MM.1S (cell line): ENCODE data around the gene ATAD3B.
"Not testable (repeated sequence)": the region's sequence is repeated elsewhere in the genome, so short reads cannot be mapped to it uniquely, and the experiment has no call there.

ENCODE experiments used
- DNase-seq: peaks from one replicate; pipeline ENCODE4 v3.0.0-alpha.2; 2015
- H2AFZ ChIP-seq: fragments of 300-600 bp; sonication (generic); 2 replicates; pipeline ENCODE4 v1.6.0; 2016; ENCODE audit warnings: antibody characterized with exemption, low read length
- H3F3A ChIP-seq: fragments of 300-600 bp; sonication (generic); 2 replicates; pipeline ENCODE4 v1.6.1; 2016; ENCODE audit warnings: mild to moderate bottlenecking, antibody characterized with exemption, low read length, moderate library complexity, mixed read lengths; ENCODE audit not compliant: insufficient read depth
- H3K27ac ChIP-seq: fragments of 300-600 bp; sonication (generic); 2 replicates; pipeline ENCODE4 v1.5.1; 2016; ENCODE audit warnings: mild to moderate bottlenecking, low read length
- H3K27me3 ChIP-seq: fragments of 300-600 bp; sonication (generic); replicated peaks from 2 replicates; pipeline ENCODE4 v1.6.0; 2016; ENCODE audit warnings: low read length; ENCODE audit not compliant: insufficient read depth
- H3K36me3 ChIP-seq: fragments of 300-600 bp; sonication (generic); replicated peaks from 2 replicates; pipeline ENCODE4 v1.6.1; 2016; ENCODE audit warnings: mild to moderate bottlenecking, low read length, mixed read lengths; ENCODE audit not compliant: insufficient read depth
- H3K4me1 ChIP-seq: fragments of 300-600 bp; sonication (generic); 2 replicates; pipeline ENCODE4 v1.6.1; 2016; ENCODE audit warnings: low read length, mixed read lengths
- H3K4me2 ChIP-seq: fragments of 300-600 bp; sonication (generic); 2 replicates; pipeline ENCODE4 v1.6.0; 2016; ENCODE audit warnings: low read depth, low read length
- H3K4me3 ChIP-seq: fragments of 300-600 bp; sonication (generic); 2 replicates; pipeline ENCODE4 v1.5.1; 2016; ENCODE audit warnings: low read length, mixed read lengths
- H3K79me2 ChIP-seq: fragments of 300-600 bp; sonication (generic); 2 replicates; pipeline ENCODE4 v1.6.1; 2016; ENCODE audit warnings: mixed run types, low read length, mixed read lengths
- H3K9ac ChIP-seq: fragments of 300-600 bp; sonication (generic); 2 replicates; pipeline ENCODE4 v1.6.1; 2016; ENCODE audit warnings: low read length, mixed read lengths
- H3K9me2 ChIP-seq: fragments of 300-600 bp; sonication (generic); replicated peaks from 2 replicates; pipeline ENCODE4 v1.6.1; 2016; ENCODE audit warnings: mild to moderate bottlenecking, low read length, mixed read lengths; ENCODE audit not compliant: insufficient read depth
- H3K9me3 ChIP-seq: fragments of 300-600 bp; sonication (generic); replicated peaks from 2 replicates; pipeline ENCODE4 v1.6.1; 2016; ENCODE audit warnings: mild to moderate bottlenecking, low read length, mixed read lengths; ENCODE audit not compliant: insufficient read depth
- H4K20me1 ChIP-seq: fragments of 300-600 bp; sonication (generic); 2 replicates; pipeline ENCODE4 v1.6.1; 2016; ENCODE audit warnings: mild to moderate bottlenecking, low read length, moderate library complexity, mixed read lengths; ENCODE audit not compliant: insufficient read depth
- CTCF ChIP-seq: fragments of 300-600 bp; sonication (generic); IDR thresholded peaks from 2 replicates; pipeline ENCODE4 v1.5.1; 2016; ENCODE audit warnings: antibody characterized with exemption, low read length, mixed read lengths
- EZH2 ChIP-seq: fragments of 300-600 bp; sonication (generic); optimal IDR thresholded peaks from 2 replicates; pipeline ENCODE3; 2017; ENCODE audit warnings: low read depth, mild to moderate bottlenecking, antibody characterized with exemption, low read length, mixed read lengths
- EZH2phosphoT487 ChIP-seq: fragments of 300-600 bp; sonication (generic); IDR thresholded peaks from 2 replicates; pipeline ENCODE4 v1.6.1; 2018; ENCODE audit warnings: antibody characterized with exemption, low read length

The ATAD3B gene

GRCh38 chr1:1449099-1449739 lies 22.3 kb upstream of the ATAD3B start, which contains the start of gene ATAD3C:
TSS of gene ATAD3C (plus strand) at chr1:1449689. CDS start at chr1:1450684, 995 bp downstream.
- Histone ChIP-seq H3K4me3 (no peak within 1 kb of the TSS), H3K79me2 (no peaks in the 10 kb centered on the region), H3F3A (no peaks in the 10 kb centered on the region), H4K20me1 (no peaks in the 10 kb centered on the region), H3K27ac (no peak within 1 kb of the TSS), H3K9ac (no peak within 1 kb of the TSS), H3K4me2 (no peak within 1 kb of the TSS), H3K4me1 (no peaks in the 10 kb centered on the region), H3K36me3 (no peaks in the 10 kb centered on the region), H2AFZ (no peak within 1 kb of the TSS), H3K27me3 (peaks cover 44% of the 10 kb centered on the region), H3K9me3 (no peaks in the 10 kb centered on the region), H3K9me2 (no peaks in the 10 kb centered on the region)
- TF ChIP-seq CTCF (no peak), EZH2phosphoT487 (no peak)
- no peak for DNase-seq

- not testable (repeated sequence) for H4K20me1 ChIP-seq, H3K79me2 ChIP-seq, H3K4me1 ChIP-seq, H3K4me2 ChIP-seq, H3F3A ChIP-seq, H3K4me3 ChIP-seq, H3K9ac ChIP-seq, H3K9me3 ChIP-seq, H3K27ac ChIP-seq, H2AFZ ChIP-seq, H3K36me3 ChIP-seq, H3K9me2 ChIP-seq, DNase-seq
- peaks cover 49% of the 10 kb centered on the region for H3K27me3 ChIP-seq
Measured at GRCh38 chr1:1450616-1451015, 20.9 kb upstream of the ATAD3B start.

GRCh38 chr1:1451696-1452364 lies 19.7 kb upstream of the ATAD3B start:
- Histone ChIP-seq H3F3A (no peaks in the 10 kb centered on the region), H3K27ac (no peak overlapping the region)
- no peak for DNase-seq

GRCh38 chr1:1452365-1452739 lies 19.2 kb upstream of the ATAD3B start:
- H3K4me1 ChIP-seq, H3K9ac ChIP-seq, H3K4me3 ChIP-seq, H3F3A ChIP-seq, H3K79me2 ChIP-seq, H3K4me2 ChIP-seq, H3K27ac ChIP-seq, H3K9me3 ChIP-seq, H3K36me3 ChIP-seq, H2AFZ ChIP-seq, H4K20me1 ChIP-seq, DNase-seq, H3K9me2 ChIP-seq: not testable (repeated sequence)
- peaks cover 55% of the 10 kb centered on the region for H3K27me3 ChIP-seq

More at GRCh38 chr1:1451696-1452364, 19.7 kb upstream of the ATAD3B start:
- TF ChIP-seq EZH2 (no peak), CTCF (no peak), EZH2phosphoT487 (no peak)
- no peak overlapping the region for H3K9ac ChIP-seq
- peaks cover 51% of the 10 kb centered on the region for H3K27me3 ChIP-seq
- H3K79me2 ChIP-seq: no peaks in the 10 kb centered on the region
- H3K4me3 ChIP-seq: no peak overlapping the region
- no peaks in the 10 kb centered on the region for H3K9me3 ChIP-seq
- no peaks in the 10 kb centered on the region for H3K36me3 ChIP-seq
- no peaks in the 10 kb centered on the region for H3K9me2 ChIP-seq
- no peak overlapping the region for H2AFZ ChIP-seq
- no peaks in the 10 kb centered on the region for H4K20me1 ChIP-seq
- H3K4me1 ChIP-seq: no peaks in the 10 kb centered on the region
- no peak overlapping the region for H3K4me2 ChIP-seq
